Measurements from ENCODE around the gene TAF8. TPM values are rescaled to one million over a fixed set of nuclear protein-coding genes. Genes with fewer than 3 reads are reported as not detected.
A peak's percentile ranks its signal among the peaks of the same experiment; 100 is the strongest.

TAF8 gene
- polyA plus RNA-seq, 1 of the 3 experiments (the other 2 are of a cell fraction): 27.8 TPM

- H3K9me2 ChIP-seq: no peaks in the 10 kb centered on the region
- H3K4me1 ChIP-seq (ENCODE audit: control insufficient read depth in 1 of 2, insufficient read depth in 2 of 2, low read depth in 1 of 2, low read length in 1 of 2): peaks cover 7 to 9% of the 10 kb centered on the region in 2 experiments; a peak in 2 of 4 replicates
- no peak for DNase-seq
- H3K36me3 ChIP-seq (replicated peaks in 1 of 2; ENCODE audit: control insufficient read depth in 1 of 2, insufficient read depth in 2 of 2, low read length in 1 of 2): peaks cover 24 to 34% of the 10 kb centered on the region in 2 experiments
- H3K79me2 ChIP-seq (ENCODE audit: insufficient read depth): peaks cover 17% of the 10 kb centered on the region; the same call in 1 of the 2 replicates
- 9% methylated on average over 7 of the region's 8 CpGs for WGBS (ENCODE audit: low lambda C conversion rate)
- no peaks in the 10 kb centered on the region for H4K20me1 ChIP-seq (ENCODE audit: insufficient read depth)
- peak overlapping the region; percentile 94 for H3K4me2 ChIP-seq
- no peak for TF ChIP-seq MEF2A (IDR thresholded peaks at IDR 0.05; ENCODE audit: borderline replicate concordance, low read depth)
- TF ChIP-seq ZBTB33 (IDR thresholded peaks at IDR 0.05; ENCODE audit: borderline replicate concordance, low read depth): no peak
- no peak for TF ChIP-seq MAX (IDR thresholded peaks at IDR 0.05; ENCODE audit: low read depth)
- no peak for TF ChIP-seq POLR2AphosphoS5 (IDR thresholded peaks at IDR 0.05; ENCODE audit: low read depth, low read length)
- no peak for TF ChIP-seq REST (IDR thresholded peaks at IDR 0.05; ENCODE audit: low read depth, low read length)
- TF ChIP-seq RCOR1 (IDR thresholded peaks at IDR 0.05; ENCODE audit: low read length): no peak
- no peak for TF ChIP-seq ELF1 (IDR thresholded peaks at IDR 0.05)
- no peak for TF ChIP-seq YY1 (IDR thresholded peaks at IDR 0.05; ENCODE audit: low read depth)
- TF ChIP-seq TEAD4 (IDR thresholded peaks at IDR 0.05; ENCODE audit: borderline replicate concordance, insufficient read depth): no peak
- no peak for TF ChIP-seq MXI1 (IDR thresholded peaks at IDR 0.05; ENCODE audit: low read depth, low read length)
- TF ChIP-seq GABPA (IDR thresholded peaks at IDR 0.05; ENCODE audit: low read depth): no peak
- TF ChIP-seq EZH2phosphoT487 (IDR thresholded peaks at IDR 0.05; ENCODE audit: borderline replicate concordance, low read depth): no peak
- no peaks in the 10 kb centered on the region for H3K27me3 ChIP-seq (ENCODE audit: insufficient read depth)
- CTCF ChIA-PET: interaction anchor here (1.5 kb wide), 2 partner anchors 22 to 130 kb away, joined by 6 to 7 read pairs; partner anchors contain the start of genes BYSL and MED20
- peak overlapping the region; percentile 95 for H2AFZ ChIP-seq (ENCODE audit: low read depth)
- no peaks in the 10 kb centered on the region for H3K9me3 ChIP-seq
- POLR2A ChIA-PET: interaction anchor here (0.6 to 1.5 kb wide), 4 partner anchors 11 to 731 kb away, joined by 3 to 5 read pairs (median 4); partner anchors contain the start of gene UBR2
- peak overlapping the region; percentile 95; the same call in 1 of the 2 replicates for H3K9ac ChIP-seq
- no peak overlapping the region for H3K27ac ChIP-seq (ENCODE audit: low read depth in 2 of 2, low read length in 1 of 2)
- peak overlapping the region; percentile 66 to 78 for H3K4me3 ChIP-seq (ENCODE audit: low read depth in 2 of 2, low read length in 1 of 2)
- peaks cover 10% of the 10 kb centered on the region for H3F3A ChIP-seq (replicated peaks; ENCODE audit: insufficient read depth)
Measured at GRCh38 chr6:42051268-42051653, 937 bp downstream of the TAF8 start.

All from SK-N-SH (cell line).